GM18951 (cell line): ENCODE data around the gene PFKP.
"Not testable (repeated sequence)": the region's sequence is repeated elsewhere in the genome, so short reads cannot be mapped to it uniquely, and the experiment has no call there.

ENCODE experiments used
- POLR2A ChIP-seq: IDR thresholded peaks from 4 replicates; pipeline ENCODE4 v1.6.1; 2011; ENCODE audit warnings: mild to moderate bottlenecking; ENCODE audit not compliant: insufficient read length, insufficient read depth; ENCODE audit errors: extremely low read depth
- in situ Hi-C: fragments of 300-500 bp; cut with MboI; formaldehyde crosslinking; loops from one replicate; pipeline ENCODE4 v1.12.0; 2022; ENCODE audit warnings: low sequenced_read_pairs, mixed read lengths, inconsistent platforms; ENCODE audit not compliant: unreplicated experiment

The PFKP gene

GRCh38 chr10:3100856-3101640 lies 33.7 kb downstream of the PFKP start:
- in situ Hi-C loops, result no loop called here
- TF ChIP-seq POLR2A, result no peak

GRCh38 chr10:3102720-3103427 lies 35.5 kb downstream of the PFKP start:
- TF ChIP-seq POLR2A, result no peak
- in situ Hi-C loops, result no loop called here

- in situ Hi-C loops, result no loop called here
- no peak for TF ChIP-seq POLR2A
Measured at GRCh38 chr10:3103646-3104045, 36.3 kb downstream of the PFKP start.

- in situ Hi-C loops, result no loop called here
- TF ChIP-seq POLR2A, result no peak
Measured at GRCh38 chr10:3104251-3104918, 37.0 kb downstream of the PFKP start.

- TF ChIP-seq POLR2A, result no peak
- in situ Hi-C loops, result no loop called here
Measured at GRCh38 chr10:3105166-3105565, 37.8 kb downstream of the PFKP start.

- in situ Hi-C loops, result no loop called here
- no peak for TF ChIP-seq POLR2A
Measured at GRCh38 chr10:3105905-3106304, 38.6 kb downstream of the PFKP start.

GRCh38 chr10:3106328-3106727 lies 39.0 kb downstream of the PFKP start:
- in situ Hi-C loops, result not testable (repeated sequence)

GRCh38 chr10:3106928-3107425 lies 39.6 kb downstream of the PFKP start:
- no peak for TF ChIP-seq POLR2A
- in situ Hi-C loops, result no loop called here

GRCh38 chr10:3107426-3107961 lies 40.1 kb downstream of the PFKP start:
- in situ Hi-C loops, result no loop called here

GRCh38 chr10:3108033-3108432 lies 40.7 kb downstream of the PFKP start:
- TF ChIP-seq POLR2A, result no peak
- in situ Hi-C loops, result no loop called here

More at GRCh38 chr10:3107426-3107961, 40.1 kb downstream of the PFKP start:
- no peak for TF ChIP-seq POLR2A

GRCh38 chr10:3108575-3109105 lies 41.3 kb downstream of the PFKP start:
- TF ChIP-seq POLR2A, result no peak
- in situ Hi-C loops, result no loop called here

GRCh38 chr10:3109196-3109595 lies 41.8 kb downstream of the PFKP start:
- no peak for TF ChIP-seq POLR2A
- in situ Hi-C loops, result no loop called here

GRCh38 chr10:3109633-3110032 lies 42.3 kb downstream of the PFKP start:
- no peak for TF ChIP-seq POLR2A
- in situ Hi-C loops, result no loop called here
